Left lung (tissue), 10 donors: ENCODE measurements around the gene ZDHHC13. TPM values are rescaled to one million over a fixed set of nuclear protein-coding genes. Genes with fewer than 3 reads are reported as not detected.

Experiments used
- ATAC-seq: fragments of 200-7000 bp; cut with Tn5 transposase; one replicate; pipeline ENCODE4 v1.9.1; 2020; ENCODE audit warnings: moderate library complexity
- DNase-seq, 4 donors: peaks; one replicate each; pipeline ENCODE4 v3.0.0-alpha.2; 2013 to 2020
- H3K27ac ChIP-seq, 2 donors: fragments of 200-600 bp; sonication (generic) in 1 of 2; one replicate each; pipeline versions ENCODE4 v1.5.0 to v1.8.0; 2020 to 2021
- H3K27me3 ChIP-seq, 2 donors: fragments of 200-600 bp; sonication (generic) in 1 of 2; one replicate each; pipeline versions ENCODE4 v1.5.0 to v1.8.0; 2020 to 2021
- H3K36me3 ChIP-seq, 2 donors: fragments of 200-600 bp; sonication (generic) in 1 of 2; one replicate each; pipeline versions ENCODE4 v1.5.0 to v1.8.0; 2020 to 2021
- H3K4me1 ChIP-seq, 2 donors: fragments of 200-600 bp; one replicate each; pipeline ENCODE4 v1.8.0; 2021
- H3K4me3 ChIP-seq, 2 donors: fragments of 200-600 bp; sonication (generic) in 1 of 2; one replicate each; pipeline versions ENCODE4 v1.5.0 to v1.8.0; 2020 to 2021; ENCODE audit warnings: mild to moderate bottlenecking in 1 of 2
- H3K9me3 ChIP-seq, 2 donors: fragments of 200-600 bp; sonication (generic) in 1 of 2; one replicate each; pipeline versions ENCODE4 v1.5.0 to v1.8.0; 2020 to 2021
- CTCF ChIP-seq, 2 donors: fragments of 200-600 bp; sonication (generic) in 1 of 2; IDR thresholded peaks; one replicate each; pipeline versions ENCODE4 v1.5.0 to v1.8.0; 2021; ENCODE audit warnings: antibody characterized with exemption in 2 of 2
- intact Hi-C, 2 donors: fragments of 100-400 bp; cut with DNase I; formaldehyde crosslinking; loops; one replicate each; pipeline versions ENCODE4 v1.11.2 to v1.14.2; 2022
- polyA plus RNA-seq, 6 donors: library from polyadenylated mRNA; unstranded; fragments of 120-200 nt; gene quantifications; one replicate each; pipeline ENCODE4 v1.2.1, GENCODE V29; 2013; ENCODE audit not compliant: insufficient read length in 6 of 6
- total RNA-seq, 2 donors: library from RNA; stranded (reverse); fragmentation: NEBNext Ultra II Directional; extraction: Animal tissue kit (Norgen Biotek cat#: 25700); gene quantifications; one replicate each; pipeline ENCODE4 v1.2.1, GENCODE V29; 2021
- donor health status: DM: no; HTN: yes; CAD: no.
- donor health status: DM: no; HTN: no; CAD: no.

ZDHHC13 gene
- total and polyA plus RNA-seq, 8 donors, result 13.7 to 37.9 (median 25.0) TPM

- Histone ChIP-seq H3K4me1 (no peaks in the 10 kb centered on the region), H3K9me3 (no peaks in the 10 kb centered on the region), H3K27me3 (no peaks in the 10 kb centered on the region), H3K4me3 (no peak overlapping the region), H3K27ac (no peak overlapping the region), H3K36me3 (peaks cover 0 to 71% of the 10 kb centered on the region in 2 donors)
- intact Hi-C loops, result no loop called here
- no peak for TF ChIP-seq CTCF (IDR thresholded peaks at IDR 0.05)
- ATAC-seq (no peak), DNase-seq (no peak)
Observed at GRCh38 chr11:19173964-19174638, 57.1 kb downstream of the ZDHHC13 start.

DNA sequence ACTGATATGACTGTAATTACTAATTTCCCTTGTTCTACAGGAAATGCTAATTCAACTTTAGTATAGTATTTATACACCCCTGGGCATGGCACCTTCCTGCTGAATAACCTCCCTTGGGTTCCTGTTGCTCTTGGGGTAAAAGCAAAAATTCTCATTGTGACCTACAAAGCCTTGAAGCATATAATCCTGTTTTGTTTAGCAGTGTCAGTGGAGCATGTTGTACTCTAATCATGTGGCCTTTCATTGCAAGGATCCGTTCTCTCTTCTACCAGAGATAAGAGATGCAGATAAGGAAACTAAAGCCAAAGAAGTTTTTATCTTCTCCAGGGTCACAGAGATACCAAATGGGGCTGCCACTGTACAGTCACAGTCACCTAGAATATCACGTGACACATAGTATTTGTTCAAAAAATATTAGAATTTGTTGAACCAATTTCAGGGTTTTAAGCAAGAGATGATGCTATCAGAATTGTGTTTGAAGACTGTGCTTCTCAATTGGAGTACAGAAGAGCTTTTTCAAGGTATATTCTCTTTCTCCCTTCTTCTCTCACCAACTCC, 59.7 kb downstream of the ZDHHC13 start:
- peaks cover 0 to 50% of the 10 kb centered on the region in 2 donors for H3K36me3 ChIP-seq
- intact Hi-C loops, result no loop called here
- no peaks in the 10 kb centered on the region for H3K4me1 ChIP-seq
- no peaks in the 10 kb centered on the region for H3K27me3 ChIP-seq
- ATAC-seq (no peak), DNase-seq (no peak)
- H3K27ac ChIP-seq, result no peak overlapping the region
- no peak overlapping the region for H3K4me3 ChIP-seq
- TF ChIP-seq CTCF (IDR thresholded peaks at IDR 0.05), result no peak
- H3K9me3 ChIP-seq, result no peaks in the 10 kb centered on the region

DNA sequence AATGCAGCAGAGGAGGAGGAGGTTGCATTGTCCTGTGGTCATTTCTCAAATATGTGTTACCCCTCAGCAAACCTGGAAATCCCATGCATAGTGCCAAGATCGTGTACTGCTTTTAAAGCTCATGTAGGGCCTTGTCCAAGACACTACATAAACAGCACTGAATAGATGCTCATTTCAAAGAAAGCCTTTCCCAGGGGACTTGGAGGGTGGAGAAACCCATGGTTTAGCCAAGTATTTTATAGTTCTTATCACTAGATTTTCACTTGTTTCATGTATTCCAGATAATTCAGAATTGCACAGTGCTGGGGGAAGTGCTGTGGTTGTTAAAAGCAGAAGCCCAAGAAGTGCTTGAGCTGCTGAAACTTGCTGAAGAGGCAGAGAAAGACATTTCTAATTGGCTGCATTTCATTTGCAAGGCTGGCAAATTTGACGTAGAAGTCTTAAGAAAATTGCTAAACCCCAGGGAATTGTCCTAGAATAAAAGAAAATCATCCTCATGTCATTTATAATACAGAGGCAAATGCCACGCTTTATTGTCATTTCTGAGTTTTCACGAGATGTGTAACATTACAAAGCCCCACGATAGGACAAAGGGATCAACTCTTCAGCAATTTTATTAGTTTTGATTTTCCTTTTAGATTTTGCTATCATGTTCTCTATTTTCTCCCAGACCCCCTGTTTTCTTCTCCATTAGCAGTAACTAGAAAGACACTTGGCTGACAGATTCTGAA, 64.7 kb downstream of the ZDHHC13 start:
- H3K4me3 ChIP-seq, result no peak overlapping the region
- H3K4me1 ChIP-seq, result no peaks in the 10 kb centered on the region
- no peaks in the 10 kb centered on the region for H3K9me3 ChIP-seq
- TF ChIP-seq CTCF (IDR thresholded peaks at IDR 0.05), result no peak
- DNase-seq, result no peak
- peaks cover 0 to 7% of the 10 kb centered on the region in 2 donors for H3K36me3 ChIP-seq
- no peak for ATAC-seq
- no peak overlapping the region for H3K27ac ChIP-seq
- no peaks in the 10 kb centered on the region for H3K27me3 ChIP-seq
- intact Hi-C loops, result no loop called here

GRCh38 chr11:19183646-19184045, 66.7 kb downstream of the ZDHHC13 start:
- no peak for TF ChIP-seq CTCF (IDR thresholded peaks at IDR 0.05)
- Histone ChIP-seq H3K4me3 (no peak overlapping the region), H3K36me3 (no peaks in the 10 kb centered on the region), H3K27ac (no peak overlapping the region), H3K9me3 (no peaks in the 10 kb centered on the region), H3K27me3 (no peaks in the 10 kb centered on the region), H3K4me1 (no peaks in the 10 kb centered on the region)
- intact Hi-C loops, result no loop called here
- no peak for ATAC-seq
- no peak for DNase-seq

DNA sequence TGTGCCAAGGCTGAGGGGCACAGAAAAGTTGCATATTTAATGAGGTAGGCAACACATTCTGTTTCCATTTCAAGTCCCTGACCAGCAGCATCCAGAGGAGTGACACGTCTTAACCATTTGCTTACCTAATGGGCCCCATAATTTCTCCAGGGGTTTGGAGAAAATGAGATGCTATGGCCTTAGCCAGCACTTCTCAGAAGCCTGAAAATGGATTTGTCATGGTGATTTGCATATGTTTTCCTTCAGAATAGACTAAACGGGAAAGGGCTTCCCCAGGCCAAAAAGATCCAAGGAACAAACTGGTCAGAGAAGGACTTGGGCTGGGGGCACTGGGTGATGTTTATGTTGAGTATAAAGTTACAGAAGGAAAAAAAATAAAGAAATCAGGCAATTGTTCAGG, 68.1 kb downstream of the ZDHHC13 start:
- Histone ChIP-seq H3K36me3 (no peaks in the 10 kb centered on the region), H3K27me3 (no peaks in the 10 kb centered on the region), H3K4me3 (no peak overlapping the region), H3K9me3 (no peaks in the 10 kb centered on the region), H3K27ac (no peak overlapping the region), H3K4me1 (no peaks in the 10 kb centered on the region)
- ATAC-seq, result no peak
- no peak for DNase-seq
- intact Hi-C loops, result no loop called here
- TF ChIP-seq CTCF (IDR thresholded peaks at IDR 0.05), result no peak
